NCI-H82 treated with DMSO at 0.1 percent for 48 hours (cell line): ENCODE results near the gene KCTD3.

Experiments used
- DNase-seq: peaks from one replicate; lab custom pipeline; 2025; ENCODE audit not compliant: unreplicated experiment; lab: John Stamatoyannopoulos, UW

KCTD3 gene

DNA sequence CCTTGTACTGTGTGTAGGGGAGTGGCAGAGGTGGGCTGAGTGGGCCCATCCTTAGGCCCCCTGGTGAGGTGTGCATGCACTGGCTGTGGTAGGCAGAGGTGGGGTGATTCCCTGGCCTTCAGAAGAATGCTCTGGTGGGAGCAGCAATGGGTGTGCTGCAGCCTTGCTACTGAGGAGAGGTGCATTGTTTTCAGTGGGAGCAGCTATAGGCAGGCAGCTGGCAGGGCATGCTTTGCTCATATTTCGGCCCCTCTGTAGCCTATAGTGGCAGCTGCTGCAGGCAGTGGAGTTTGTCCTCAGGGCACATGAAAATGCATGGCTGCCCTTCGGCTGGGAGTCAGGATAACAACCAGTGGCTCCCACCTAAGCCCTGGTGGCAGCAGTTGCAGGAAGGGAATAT is 10.1 kb upstream of the KCTD3 start:
- DNase-seq: no peak

DNA sequence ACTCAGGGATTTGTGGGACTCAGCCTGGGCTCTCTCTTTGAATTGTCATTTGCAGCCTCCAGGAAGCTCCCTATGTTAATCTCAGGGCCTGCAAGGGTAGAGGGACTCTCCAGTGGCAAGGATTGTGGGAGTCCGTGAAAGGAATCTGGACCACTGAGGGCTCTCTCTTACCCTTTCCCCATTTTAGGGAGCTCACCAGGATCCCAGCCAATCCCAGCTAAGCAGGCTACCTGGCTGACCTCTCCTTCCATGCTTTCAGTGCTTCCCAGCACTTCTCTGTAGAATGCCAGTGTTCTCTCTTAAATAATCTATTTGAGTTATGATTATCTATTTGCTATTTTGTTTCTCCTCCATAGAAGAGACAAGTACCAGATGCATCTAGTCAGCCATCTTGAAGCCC is 9.6 kb upstream of the KCTD3 start:
- DNase-seq: no peak

DNA sequence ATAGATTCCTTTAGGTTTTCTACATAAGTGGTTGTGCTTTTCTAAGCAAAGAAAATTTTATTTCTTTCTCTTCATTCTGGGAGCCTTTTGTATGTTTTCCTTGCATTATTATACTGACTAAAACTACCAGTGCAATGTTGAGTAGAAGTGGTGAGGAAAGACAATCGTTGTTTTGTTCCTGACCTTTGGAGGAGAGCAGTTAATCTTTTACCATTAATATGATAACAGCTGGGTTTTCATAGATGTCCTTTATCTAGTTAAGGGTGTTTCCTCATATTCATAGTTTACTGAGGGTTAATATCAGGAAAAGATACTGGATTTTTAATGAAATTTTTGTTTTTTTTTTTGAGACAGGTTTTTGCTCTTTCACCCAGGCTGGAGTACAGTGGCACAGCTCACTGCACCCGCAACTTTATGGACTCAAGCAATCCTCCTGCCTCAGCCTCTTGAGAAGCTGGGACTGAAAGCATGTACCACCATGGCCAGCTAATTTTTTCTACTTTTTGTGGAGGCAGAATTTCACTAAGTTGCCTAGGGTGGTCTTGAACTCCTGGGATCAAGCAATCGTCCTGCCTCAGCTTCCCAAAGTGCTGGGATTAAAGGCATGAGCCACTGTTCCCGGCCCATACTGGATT is 9.0 kb upstream of the KCTD3 start:
- DNase-seq: no peak

DNA sequence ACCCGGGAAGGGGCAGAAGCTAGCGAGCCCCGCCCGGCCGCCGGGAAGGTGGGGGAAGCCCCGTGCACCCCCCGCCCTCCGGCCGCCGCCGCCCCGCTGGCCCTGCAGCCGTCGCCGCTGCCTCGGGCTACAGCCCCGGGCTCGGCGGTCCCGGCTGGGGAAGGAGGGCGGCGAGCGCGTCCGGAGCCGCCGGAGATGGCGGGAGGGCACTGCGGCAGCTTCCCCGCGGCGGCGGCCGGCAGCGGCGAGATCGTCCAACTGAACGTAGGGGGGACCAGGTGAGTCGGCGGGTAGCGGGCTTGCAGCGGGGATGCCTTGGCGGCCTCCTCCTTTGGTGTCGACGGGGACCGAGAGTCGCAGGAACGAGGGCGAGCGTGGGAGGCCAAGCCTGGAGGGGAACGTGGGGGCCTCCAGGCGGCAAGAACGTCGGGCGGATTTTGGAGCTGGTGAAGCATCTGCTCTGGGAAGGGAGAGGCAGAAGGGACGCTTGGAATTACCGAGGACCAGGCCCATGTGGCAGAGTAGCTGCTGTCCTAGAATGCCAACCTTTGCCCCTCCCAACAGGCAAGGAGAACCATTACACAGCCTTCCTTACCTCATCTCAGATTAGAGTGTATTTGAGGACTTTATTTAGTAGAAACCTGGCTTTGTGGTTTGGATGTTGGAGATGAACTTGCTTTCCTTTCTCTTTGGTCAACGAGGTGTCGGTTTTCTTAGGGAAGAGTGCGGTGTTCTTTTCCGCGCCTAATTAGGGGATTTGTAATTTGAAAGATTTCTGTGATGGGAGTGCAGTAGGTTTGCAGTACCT is 591 bp downstream of the KCTD3 start:
- peak; percentile 93 for DNase-seq

DNA sequence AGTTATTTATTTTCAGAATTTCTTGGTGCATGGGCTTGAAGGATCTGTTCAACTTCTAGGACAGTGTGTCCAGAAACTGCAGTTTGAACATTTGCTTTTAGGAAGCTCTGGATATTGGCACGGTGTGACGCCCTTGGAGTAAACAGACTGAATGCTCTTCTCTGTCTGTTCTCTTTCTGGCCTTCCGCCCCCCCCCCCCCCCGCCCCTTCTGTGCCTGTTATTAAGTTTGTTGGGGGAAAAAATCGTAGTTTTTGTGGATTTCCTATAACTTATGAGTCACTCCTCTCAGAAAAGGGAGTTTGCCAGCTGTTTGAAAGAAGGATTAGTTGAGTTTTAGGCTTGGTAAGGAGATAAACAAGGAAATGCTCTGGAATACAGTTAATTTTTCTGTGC is 1.2 kb downstream of the KCTD3 start:
- DNase-seq: no peak

DNA sequence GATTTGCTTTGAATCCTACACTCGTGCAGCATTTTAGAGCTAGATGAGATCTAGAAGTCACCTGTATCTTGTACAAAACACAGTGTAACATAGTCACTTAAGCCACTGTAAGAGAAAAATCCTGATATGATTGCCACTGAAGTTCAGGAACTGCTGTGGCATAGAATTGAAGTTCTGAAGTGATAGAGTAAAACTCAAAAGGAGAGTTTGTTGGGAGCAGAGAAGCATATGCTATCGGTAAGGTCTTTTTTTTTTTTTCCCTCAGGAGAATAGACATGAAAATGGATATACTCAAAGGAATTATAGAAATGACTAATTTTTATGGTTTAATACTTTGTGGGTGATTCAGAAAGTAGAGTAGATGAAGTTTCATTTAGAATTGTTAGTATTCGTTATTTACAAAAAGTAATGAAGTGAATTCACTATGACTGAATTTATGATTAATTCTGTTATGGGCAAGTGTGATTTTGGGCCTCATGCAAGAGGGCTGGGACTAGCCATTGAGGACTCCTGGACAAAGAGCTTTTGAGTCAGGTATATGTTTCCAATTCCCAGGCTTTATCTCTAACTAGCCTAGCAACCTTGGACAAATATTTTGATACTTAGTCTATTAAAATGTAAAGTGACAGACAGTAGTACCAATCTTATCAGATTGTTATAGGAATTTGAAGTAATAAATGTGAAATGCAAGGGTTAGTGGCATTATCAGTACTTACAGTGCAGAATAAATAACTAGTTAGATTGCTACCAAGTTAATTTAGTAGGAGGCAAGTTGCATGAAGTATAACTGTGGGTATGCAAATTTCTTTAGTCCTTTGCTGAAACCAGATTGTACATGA is 3.1 kb downstream of the KCTD3 start:
- no peak for DNase-seq

DNA sequence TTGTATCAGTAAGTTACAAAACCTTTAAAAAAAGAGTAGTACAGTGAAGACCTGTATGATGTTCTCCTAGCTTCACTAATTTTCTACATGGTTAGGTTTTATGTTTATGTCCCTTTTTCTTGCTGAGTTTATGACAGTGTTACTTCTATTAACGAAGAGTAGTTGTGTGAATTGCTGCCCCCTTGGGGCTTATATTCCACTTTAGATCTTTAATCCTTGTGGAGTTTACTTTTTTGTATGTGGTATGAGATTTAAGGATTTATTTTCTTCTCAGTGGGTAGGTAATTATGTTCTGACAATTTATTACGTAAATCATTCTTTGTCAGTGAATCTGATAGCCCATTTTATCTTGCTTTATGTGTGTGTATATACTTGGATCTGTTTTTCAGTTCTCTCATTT is 14.8 kb downstream of the KCTD3 start:
- DNase-seq: no peak

DNA sequence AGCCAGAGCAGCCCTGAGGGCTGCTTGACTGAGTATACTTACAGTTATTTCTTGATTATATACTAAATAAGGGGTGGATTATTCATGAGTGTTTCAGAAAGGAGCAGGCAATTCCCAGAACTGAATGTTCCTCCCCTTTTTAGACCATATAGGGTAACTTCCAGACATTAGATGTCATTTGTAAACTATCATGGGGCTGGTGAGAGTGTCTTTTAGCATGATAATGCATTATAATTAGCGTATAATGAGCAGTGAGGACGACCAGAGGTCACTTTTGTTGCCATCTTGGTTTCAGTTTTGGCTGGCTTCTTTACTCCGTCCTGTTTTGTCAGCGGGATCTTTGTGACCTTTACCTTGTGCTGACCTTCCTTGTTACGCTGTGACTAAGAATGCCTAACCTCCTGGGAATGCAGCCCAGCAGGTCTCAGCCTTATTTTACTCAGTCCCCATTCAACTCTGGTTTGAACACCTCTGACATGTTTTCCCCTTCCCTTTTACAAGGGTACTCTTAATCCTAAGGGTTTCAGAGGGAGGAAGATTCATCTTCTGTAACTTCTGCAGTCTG is 16.2 kb downstream of the KCTD3 start:
- no peak for DNase-seq

DNA sequence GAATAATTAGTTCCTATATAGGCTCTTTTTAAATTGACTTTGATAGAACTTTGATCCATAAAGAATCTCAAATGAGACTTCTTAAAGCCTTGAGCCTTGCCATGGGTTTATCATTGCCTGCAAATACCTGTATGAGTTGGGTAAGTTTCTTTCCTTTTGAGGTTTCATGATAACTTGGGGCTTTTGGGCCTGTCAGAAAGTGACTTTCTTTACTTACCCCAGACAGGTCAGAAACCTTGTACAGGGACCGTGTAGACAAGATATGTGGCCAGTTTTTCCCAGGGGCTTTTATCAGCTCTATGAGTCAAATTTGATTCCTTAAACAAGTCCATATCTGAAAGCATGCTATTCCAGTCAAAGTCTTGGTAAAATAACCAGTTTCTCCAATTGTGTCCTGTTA is 17.3 kb downstream of the KCTD3 start:
- no peak for DNase-seq

DNA sequence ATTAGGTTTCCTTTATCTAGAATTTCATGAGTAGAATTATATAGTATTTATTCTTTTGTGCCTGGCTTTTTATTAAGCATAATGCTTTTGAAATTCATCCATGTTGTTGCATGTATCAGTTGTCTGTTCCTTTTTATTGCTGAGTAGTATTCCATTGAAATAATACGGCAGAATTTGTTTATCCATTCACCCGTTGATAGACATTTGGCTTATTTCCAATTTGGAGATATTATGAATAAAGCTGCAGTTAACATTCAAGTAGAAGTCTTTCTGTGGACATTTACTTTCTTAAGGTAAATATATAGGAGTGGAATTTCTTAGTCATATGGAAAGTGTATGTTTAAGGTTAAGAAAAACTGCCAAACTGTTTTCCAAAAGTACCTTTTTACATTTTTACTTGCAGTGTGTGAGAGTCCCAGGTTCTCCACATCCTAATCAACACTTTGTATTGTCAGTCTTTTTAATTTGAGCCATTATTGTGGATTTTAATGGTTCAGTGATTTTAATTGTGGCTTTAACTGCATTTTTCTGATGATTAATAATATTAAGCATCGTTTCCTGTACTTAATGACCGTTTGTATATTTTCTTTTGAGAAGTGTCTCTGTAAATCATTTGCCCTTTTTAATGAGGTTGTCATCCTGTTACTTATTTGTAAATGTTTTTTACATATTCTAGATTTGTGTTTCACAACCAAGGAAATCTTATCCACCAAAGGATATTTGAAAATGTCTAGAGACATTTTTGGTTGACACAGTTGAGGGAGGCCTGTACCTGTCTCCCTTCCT is 22.7 kb downstream of the KCTD3 start:
- DNase-seq: no peak

DNA sequence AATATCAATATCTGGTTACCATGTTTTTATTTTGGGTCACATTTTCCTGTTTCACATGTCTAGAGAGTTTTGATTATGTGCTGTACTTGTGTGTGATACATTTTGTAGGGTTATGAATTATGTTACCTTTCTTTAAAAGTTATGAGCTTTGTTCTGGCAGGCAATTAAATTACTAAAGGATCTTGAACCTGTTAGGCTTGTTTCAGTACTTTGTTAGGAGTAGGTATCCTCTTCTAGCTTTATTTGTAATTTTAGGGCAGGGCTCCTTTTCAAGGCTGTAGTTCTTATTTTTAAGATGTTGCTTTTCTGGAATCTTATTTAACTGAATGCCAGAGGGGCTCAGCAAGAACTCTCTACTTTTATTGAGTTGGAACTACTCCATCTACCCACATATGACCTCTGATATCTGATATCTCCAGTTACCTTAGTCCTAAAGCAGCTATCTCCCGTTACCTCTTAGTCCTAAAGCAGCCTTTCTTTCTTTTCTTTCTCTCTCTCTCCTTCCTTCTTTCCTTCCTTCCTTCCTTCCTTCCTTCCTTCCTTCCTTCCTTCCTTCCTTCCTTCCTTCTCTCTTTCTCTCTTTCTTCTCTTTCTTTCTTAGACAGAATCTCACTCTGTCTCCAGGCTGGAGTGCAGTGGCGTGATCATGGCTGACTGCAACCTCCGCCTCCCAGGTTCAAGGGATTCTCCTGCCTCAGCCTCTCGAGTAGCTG is 23.8 kb downstream of the KCTD3 start:
- DNase-seq: no peak

DNA sequence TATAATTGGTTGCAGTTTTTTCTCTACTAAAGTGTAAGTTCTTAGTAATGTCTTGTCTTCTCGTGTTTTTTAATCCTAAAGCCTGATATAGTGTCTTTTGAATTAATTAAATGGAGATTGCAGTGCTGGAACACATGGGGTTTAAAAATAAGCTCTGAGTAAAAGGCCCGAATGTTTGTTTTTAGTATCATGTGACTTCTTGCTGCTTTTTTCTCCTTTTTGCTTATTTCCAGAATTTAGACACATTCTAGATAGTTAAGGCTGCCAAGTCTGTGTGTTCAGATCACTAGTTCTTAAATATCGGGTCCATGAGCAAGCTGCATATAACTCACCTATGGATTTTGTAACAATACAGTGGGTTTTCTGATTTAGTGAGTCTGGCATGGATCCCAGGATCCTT is 27.5 kb downstream of the KCTD3 start:
- no peak for DNase-seq

DNA sequence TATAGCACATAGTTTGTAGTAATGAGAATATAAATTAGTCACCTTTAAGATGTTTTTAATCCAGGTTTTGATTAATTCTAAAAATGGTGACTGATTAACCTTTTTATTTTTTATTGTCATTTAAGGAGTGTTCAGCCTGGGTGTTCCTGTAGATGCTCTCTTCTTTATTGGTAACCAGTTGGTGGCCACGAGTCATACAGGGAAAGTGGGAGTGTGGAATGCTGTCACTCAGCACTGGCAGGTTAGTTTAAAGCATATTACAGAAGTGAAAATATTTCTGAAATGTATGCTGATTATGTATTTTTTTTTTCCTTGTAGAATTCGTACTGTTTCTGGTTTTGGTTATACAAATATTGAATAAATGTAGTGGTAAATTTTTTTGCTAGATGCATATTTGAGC is 28.1 kb downstream of the KCTD3 start:
- DNase-seq: no peak

DNA sequence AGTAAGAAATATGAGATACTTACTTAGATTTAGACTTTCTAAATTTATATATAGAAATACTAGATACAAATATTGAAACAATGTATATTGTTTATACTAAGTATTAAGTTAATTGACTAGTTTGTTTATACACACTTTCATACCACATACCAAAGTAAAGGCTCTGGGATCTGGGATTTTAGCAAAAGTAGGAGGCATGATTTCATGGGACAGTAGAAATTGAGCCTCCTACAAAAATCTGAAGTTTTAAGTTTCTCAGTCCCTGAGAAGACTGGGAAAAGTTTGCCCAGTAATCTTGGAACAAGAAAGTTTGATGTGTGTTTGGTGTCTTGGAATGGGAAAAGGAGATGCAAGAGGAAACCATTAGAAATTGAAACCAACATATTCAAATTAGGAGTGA is 30.9 kb downstream of the KCTD3 start:
- no peak for DNase-seq

DNA sequence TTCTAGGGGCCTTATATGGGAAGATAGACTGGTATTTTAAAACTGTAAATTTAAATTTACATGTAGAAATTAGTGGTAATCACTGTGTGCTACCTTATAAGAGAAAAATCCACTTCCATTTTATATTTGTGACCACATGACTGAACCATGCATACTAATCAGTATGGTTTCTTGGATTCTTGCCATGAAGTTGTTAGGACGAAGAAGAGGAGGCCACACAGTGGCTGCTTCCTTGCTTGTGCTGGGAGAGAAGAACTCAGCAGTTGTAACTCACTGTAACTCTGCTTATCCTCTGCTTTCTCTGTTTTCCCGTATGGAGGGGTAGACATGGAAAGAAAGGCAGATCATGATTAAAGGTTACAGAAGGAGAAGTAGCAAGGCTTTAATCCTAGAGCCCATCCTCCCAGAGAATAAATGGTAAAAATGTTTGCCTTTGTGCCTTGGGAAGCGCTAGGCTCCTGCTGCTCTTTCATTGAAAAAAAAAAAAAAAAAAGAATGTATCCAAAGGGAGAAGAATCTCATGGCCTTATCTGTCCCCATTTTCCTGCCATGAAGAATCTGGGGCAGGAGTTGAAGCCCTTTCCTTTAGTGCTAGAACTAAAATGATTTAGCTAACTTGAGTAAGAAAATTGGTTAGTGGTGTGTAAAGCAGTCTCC is 32.4 kb downstream of the KCTD3 start:
- no peak for DNase-seq

DNA sequence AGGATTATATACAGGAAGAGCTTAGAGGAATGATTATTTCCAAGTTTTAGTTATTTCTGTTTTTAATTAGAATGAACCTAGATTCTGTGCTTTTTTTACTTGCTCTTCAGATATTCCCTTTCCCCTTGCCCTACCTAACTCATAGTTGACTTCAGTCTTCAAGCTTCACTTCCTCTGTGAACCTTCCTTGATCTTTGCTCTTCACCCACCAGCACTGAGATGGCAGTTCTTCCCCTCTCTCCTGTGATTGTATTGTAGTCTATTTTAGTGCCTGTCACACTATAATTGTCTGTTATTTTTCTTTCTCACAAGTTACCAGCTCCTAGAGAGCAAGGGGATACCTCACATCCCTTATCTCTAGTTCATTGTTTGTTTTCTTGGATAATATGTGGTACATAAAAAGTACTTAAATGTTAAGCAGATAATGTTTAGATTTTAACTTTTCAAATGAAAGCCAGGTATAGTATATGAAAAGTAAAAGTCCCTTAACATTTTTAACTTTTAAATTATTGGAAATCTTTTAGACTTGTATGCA is 33.2 kb downstream of the KCTD3 start:
- DNase-seq: no peak

DNA sequence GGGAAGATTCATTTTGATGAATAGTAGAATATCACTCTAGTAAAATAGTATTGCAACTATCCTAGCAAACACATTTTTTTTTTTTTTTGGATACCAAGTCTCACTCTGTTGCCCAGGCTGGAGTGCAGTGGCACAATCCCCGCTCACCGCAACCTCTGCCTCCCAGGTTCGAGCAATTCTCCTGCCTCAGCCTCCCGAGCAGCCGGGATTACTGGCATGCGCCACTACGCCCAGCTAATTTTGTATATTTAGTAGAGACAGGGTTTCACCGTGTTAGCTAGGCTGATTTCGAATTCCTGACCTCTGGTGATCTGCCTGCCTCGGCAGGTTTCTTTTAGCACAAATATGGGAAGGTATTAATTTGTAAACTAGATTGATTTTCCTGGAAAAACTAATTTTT is 33.8 kb downstream of the KCTD3 start:
- no peak for DNase-seq

DNA sequence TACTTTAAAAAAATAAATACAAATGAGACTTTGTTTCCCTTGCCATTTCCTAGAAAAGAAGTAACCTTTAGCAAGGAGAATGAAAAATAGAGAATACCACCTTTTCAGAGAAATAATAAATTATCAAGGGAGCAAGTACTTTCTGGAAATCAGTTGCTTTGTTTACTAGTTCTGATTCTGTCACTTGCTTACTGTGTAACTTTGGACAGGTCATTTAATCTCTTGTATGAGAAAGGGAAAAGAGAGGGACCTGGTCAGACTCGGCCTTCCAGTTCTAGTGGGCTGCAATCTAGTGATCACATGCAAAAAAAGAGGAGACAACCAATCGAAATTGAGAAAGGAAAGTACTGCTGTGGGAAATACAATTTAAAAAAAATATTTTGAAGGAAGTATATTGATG is 34.2 kb downstream of the KCTD3 start:
- no peak for DNase-seq

DNA sequence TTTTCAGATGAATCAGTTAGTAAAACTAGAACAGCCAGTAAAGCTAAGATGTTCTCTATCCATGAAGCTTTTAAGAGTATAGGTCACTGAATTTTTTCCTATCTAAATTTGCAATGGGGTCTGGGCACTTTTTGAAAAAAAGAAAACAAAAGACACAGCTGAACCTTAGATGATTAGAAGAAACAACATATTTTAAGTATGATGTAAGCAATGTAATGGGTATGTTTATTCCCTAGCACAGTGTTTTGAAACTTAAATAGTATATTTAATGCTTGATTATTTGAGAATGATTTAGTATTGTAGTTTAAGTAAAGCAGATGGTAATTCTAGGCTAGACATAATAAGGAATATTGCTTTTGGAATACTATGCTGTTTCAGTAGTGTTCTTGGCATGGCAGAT is 36.2 kb downstream of the KCTD3 start:
- no peak for DNase-seq
